Activated CD8-positive, alpha-beta T cell treated with anti-CD3 and anti-CD28 coated beads for 36 hours (primary cell): Measurements from ENCODE around the gene ARHGAP44. TPM values are rescaled to one million over a fixed set of nuclear protein-coding genes. Genes with fewer than 3 reads are reported as not detected.

Experiments used
- ATAC-seq: fragments of 200-7000 bp; cut with Tn5 transposase; one replicate; pipeline ENCODE4 v1.10.0; 2021; ENCODE audit warnings: mild to moderate bottlenecking, moderate library complexity
- CTCF ChIA-PET: fragments of 350-600 bp; sonication (Branson Sonifier 250); formaldehyde crosslinking; loops from one replicate; lab custom pipeline; 2021; ENCODE audit warnings: antibody characterized with exemption; lab: Charles Lee
- POLR2A ChIA-PET: fragments of 350-600 bp; sonication (Branson Sonifier 250); formaldehyde crosslinking; loops from one replicate; lab custom pipeline; 2021; ENCODE audit warnings: antibody characterized with exemption; lab: Charles Lee
- DNase-seq: peaks from one replicate; pipeline ENCODE4 v3.0.0-alpha.2; 2020
- H3K27ac Mint-ChIP-seq: one replicate; pipeline ENCODE4 v1.8.0; 2021; ENCODE audit warnings: mild to moderate bottlenecking, mixed read lengths
- H3K27me3 Mint-ChIP-seq: one replicate; pipeline ENCODE4 v1.8.0; 2021; ENCODE audit warnings: mixed read lengths
- H3K36me3 Mint-ChIP-seq: one replicate; pipeline ENCODE4 v1.8.0; 2021; ENCODE audit warnings: low read depth, mixed read lengths
- H3K4me1 Mint-ChIP-seq: one replicate; pipeline ENCODE4 v1.8.0; 2021; ENCODE audit warnings: low read depth, mixed read lengths
- H3K4me3 Mint-ChIP-seq: one replicate; pipeline ENCODE4 v1.8.0; 2021; ENCODE audit warnings: mild to moderate bottlenecking, moderate library complexity, mixed read lengths
- H3K9me3 Mint-ChIP-seq: one replicate; pipeline ENCODE4 v1.8.0; 2021; ENCODE audit warnings: mixed read lengths
- intact Hi-C: fragments of 100-400 bp; cut with micrococcal nuclease; formaldehyde crosslinking; loops from one replicate; pipeline ENCODE4 v1.10.0; 2022
- total RNA-seq, 2 experiments: library from RNA; stranded (reverse); gene quantifications; one replicate each; pipeline ENCODE4 v1.2.3, GENCODE V29; 2021
- TF ChIP-seq, protein P1 (sequence below): fragments of 200-600 bp; IDR thresholded peaks from one replicate; pipeline ENCODE4 v1.8.0; 2022; ENCODE audit warnings: antibody characterized with exemption, mild to moderate bottlenecking

The ARHGAP44 gene
- total RNA-seq, 2 experiments from 2014 or later = 0.22 to 0.50 TPM

DNA sequence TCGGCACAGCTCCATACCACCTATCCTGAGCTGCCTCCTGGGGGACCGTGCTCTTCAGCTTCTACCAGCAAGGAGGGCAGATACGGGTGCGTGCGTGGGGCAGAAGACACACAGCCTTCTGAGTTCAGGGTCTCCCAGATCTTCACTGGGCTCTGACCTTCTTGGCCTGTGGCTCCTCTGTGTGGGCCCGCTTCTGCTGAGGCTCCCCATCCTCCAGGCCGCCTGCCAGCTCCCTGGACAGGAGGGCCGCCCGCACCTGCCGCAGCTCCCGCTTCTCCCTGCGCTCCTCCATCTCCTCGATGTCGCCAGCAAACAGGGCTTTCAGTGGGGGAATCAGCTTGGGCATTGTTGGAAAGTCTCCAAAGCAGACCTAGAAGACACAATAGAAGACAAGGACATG is 203.4 kb downstream of the ARHGAP44 start:
- DNase-seq = no peak
- intact Hi-C loops = no loop called here
- ATAC-seq = no peak
- H3K27me3 Mint-ChIP-seq = no peaks in the 10 kb centered on the region
- H3K27ac Mint-ChIP-seq = no peak overlapping the region
- TF ChIP-seq, protein P1, sequence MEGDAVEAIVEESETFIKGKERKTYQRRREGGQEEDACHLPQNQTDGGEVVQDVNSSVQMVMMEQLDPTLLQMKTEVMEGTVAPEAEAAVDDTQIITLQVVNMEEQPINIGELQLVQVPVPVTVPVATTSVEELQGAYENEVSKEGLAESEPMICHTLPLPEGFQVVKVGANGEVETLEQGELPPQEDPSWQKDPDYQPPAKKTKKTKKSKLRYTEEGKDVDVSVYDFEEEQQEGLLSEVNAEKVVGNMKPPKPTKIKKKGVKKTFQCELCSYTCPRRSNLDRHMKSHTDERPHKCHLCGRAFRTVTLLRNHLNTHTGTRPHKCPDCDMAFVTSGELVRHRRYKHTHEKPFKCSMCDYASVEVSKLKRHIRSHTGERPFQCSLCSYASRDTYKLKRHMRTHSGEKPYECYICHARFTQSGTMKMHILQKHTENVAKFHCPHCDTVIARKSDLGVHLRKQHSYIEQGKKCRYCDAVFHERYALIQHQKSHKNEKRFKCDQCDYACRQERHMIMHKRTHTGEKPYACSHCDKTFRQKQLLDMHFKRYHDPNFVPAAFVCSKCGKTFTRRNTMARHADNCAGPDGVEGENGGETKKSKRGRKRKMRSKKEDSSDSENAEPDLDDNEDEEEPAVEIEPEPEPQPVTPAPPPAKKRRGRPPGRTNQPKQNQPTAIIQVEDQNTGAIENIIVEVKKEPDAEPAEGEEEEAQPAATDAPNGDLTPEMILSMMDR = no peak
- ChIA-PET POLR2A (no interaction called here), CTCF (interaction anchor here (1.2 kb wide), 1 partner anchor 10 kb away, joined by 3 read pairs; no protein-coding TSS in a partner anchor)
- peaks cover 53% of the 10 kb centered on the region for H3K36me3 Mint-ChIP-seq
- no peaks in the 10 kb centered on the region for H3K4me1 Mint-ChIP-seq
- no peak overlapping the region for H3K4me3 Mint-ChIP-seq
- H3K9me3 Mint-ChIP-seq = peaks cover 3% of the 10 kb centered on the region

DNA sequence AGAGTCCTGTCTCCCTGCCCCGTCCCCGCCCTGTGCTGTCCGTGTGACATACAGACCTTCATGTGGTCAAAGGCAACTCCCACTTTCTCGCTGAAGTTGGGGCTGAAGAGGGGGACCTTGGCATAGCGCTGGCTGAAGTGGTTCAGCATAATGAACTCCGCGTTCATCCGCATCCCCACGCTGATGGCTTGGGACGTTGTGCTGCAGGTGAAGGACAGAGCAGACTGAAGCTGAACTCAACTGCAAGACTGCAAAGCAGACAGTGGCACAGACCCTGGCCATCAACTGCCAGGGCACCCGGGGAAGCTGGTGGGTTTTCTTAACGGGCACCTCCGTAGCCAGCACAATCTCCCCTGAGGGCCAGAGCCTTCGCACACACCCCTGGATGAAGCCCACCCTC is 204.3 kb downstream of the ARHGAP44 start:
- ATAC-seq = no peak
- Mint-ChIP-seq H3K4me1 (no peaks in the 10 kb centered on the region), H3K9me3 (peaks cover 3% of the 10 kb centered on the region), H3K4me3 (no peak overlapping the region), H3K27ac (no peak overlapping the region), H3K36me3 (peaks cover 56% of the 10 kb centered on the region), H3K27me3 (no peaks in the 10 kb centered on the region)
- DNase-seq = no peak
- intact Hi-C loops = no loop called here
- TF ChIP-seq, protein P1 = no peak
- CTCF ChIA-PET = interaction anchor here (1.2 kb wide), 1 partner anchor 9 kb away, joined by 3 read pairs; no protein-coding TSS in a partner anchor
- POLR2A ChIA-PET = no interaction called here

DNA sequence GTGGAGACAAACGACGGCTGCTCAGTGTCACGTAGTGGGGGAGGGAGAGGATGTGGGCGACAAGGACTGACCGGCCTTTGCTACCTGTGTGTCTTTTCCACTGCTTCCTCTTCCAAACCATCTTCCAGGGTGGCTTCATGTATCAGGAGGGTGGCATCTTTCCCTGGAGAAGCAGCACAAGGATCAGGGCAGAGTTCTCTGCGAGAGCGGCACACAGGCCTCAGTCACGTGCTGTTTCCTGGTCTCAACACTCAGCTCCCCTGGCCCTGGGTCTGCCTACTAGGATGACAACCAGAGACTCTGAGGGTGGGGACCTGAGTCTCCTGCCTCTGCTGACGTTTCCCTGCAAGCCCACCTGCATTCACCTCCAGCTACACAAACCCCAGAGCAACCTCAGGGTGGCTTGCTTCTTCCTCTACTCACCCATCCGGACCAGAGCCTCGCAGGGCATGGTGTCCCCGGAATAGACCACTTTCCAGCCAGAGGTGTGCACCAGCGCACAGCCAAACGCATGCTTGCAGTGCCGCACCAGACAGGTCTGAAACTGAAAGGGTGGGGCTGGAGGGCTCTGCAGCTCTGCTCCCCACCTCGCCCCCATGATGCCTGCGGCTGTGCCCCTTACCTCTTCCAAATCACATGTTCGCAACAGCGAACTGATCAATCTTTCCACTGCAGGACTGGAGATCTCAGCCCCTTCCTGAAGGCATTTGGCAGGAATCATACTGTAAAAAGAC is 205.2 kb downstream of the ARHGAP44 start:
- intact Hi-C loops = no loop called here
- Mint-ChIP-seq H3K36me3 (peaks cover 56% of the 10 kb centered on the region), H3K27me3 (no peaks in the 10 kb centered on the region), H3K27ac (no peak overlapping the region), H3K9me3 (peaks cover 3% of the 10 kb centered on the region), H3K4me1 (no peaks in the 10 kb centered on the region), H3K4me3 (no peak overlapping the region)
- DNase-seq (no peak), ATAC-seq (no peak)
- TF ChIP-seq, protein P1 = no peak
- ChIA-PET CTCF (no interaction called here), POLR2A (no interaction called here)

DNA sequence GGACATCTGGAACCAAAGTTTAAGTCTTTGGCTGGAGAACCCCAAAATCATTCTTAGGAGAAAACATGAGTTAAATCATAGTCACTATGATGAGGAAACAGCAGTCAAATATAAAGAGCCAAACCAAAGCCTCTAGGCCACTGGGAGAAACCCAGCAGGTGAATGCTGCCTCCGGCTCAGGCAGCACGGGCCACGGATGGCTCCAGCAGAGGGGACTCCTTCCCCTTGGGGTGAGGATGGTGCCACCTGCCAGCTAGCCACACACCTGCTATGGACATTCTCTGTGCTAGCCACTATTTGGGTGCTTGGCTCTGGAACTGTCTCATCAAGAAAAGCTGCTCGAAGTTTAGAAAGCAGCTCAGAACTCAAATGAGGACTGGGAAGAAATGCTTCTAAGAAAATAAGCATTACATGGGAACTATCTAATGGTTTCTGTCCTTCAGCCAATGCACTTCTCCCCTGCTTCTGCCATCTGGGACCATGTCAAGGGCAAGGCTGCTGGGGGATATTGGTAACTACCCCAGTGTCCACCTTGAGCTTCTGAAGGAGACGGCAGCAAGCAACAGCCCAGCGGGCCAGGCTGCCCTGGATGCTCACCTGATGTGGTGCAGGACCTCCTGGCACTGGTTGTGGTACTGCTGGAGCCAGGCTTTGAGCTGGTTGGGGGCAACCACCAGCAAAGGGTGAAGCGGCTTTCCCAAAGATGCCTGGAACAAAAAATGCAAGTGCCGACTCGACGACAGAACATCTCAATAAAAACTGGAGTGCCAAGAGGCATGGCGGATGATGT is 206.0 kb downstream of the ARHGAP44 start:
- ChIA-PET POLR2A (no interaction called here), CTCF (no interaction called here)
- peaks cover 54% of the 10 kb centered on the region for H3K36me3 Mint-ChIP-seq
- no peak overlapping the region for H3K27ac Mint-ChIP-seq
- no peak overlapping the region for H3K4me3 Mint-ChIP-seq
- DNase-seq = no peak
- no peak for ATAC-seq
- no peaks in the 10 kb centered on the region for H3K27me3 Mint-ChIP-seq
- TF ChIP-seq, protein P1 = no peak
- intact Hi-C loops = no loop called here
- H3K9me3 Mint-ChIP-seq = no peaks in the 10 kb centered on the region
- H3K4me1 Mint-ChIP-seq = no peaks in the 10 kb centered on the region

DNA sequence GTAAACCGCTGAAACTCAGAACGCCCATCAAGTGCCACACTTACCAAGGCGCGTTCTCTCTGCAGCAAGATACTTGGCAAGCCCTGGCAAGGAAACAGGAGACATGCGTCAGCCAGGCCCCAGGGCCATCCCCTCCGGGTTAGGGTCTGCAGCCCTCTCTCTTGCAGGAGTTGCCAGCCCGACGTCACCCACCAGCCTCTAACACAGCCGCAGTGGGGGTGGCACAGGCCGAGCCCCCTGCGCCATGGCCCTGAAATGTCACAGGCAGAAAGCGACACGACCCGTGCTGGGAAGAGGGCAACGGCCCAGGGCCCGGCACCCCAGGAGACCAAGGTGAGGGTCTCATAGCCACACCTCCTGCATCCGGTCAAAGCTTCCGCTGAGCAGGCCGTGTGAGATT is 206.6 kb downstream of the ARHGAP44 start:
- CTCF ChIA-PET = no interaction called here
- intact Hi-C loops = no loop called here
- no peak overlapping the region for H3K27ac Mint-ChIP-seq
- TF ChIP-seq, protein P1 = no peak
- no peak for ATAC-seq
- H3K4me3 Mint-ChIP-seq = no peak overlapping the region
- no peaks in the 10 kb centered on the region for H3K9me3 Mint-ChIP-seq
- POLR2A ChIA-PET = interaction anchor here (1.7 kb wide), 1 partner anchor 22 kb away, joined by 5 read pairs; the partner anchor contains the start of gene ELAC2
- H3K27me3 Mint-ChIP-seq = no peaks in the 10 kb centered on the region
- peaks cover 55% of the 10 kb centered on the region for H3K36me3 Mint-ChIP-seq
- no peaks in the 10 kb centered on the region for H3K4me1 Mint-ChIP-seq
- no peak for DNase-seq
